Glutamatergic neuron (in vitro differentiated cells): ENCODE results near the gene THAP3. TPM values are rescaled to one million over a fixed set of nuclear protein-coding genes. Genes with fewer than 3 reads are reported as not detected.

ENCODE experiments used
- DNase-seq: peaks from one replicate; pipeline ENCODE4 v3.0.0; 2022
- H3K27ac Mint-ChIP-seq: one replicate; pipeline ENCODE4 v1.8.0; 2020; ENCODE audit warnings: mild to moderate bottlenecking, mixed read lengths, inconsistent platforms; ENCODE audit not compliant: unreplicated experiment
- H3K27me3 Mint-ChIP-seq: one replicate; pipeline ENCODE4 v1.8.0; 2020; ENCODE audit warnings: mild to moderate bottlenecking, moderate library complexity, mixed read lengths, inconsistent platforms; ENCODE audit not compliant: unreplicated experiment
- H3K36me3 Mint-ChIP-seq: one replicate; pipeline ENCODE4 v1.8.0; 2020; ENCODE audit warnings: mild to moderate bottlenecking, mixed read lengths, inconsistent platforms; ENCODE audit not compliant: unreplicated experiment
- H3K4me1 Mint-ChIP-seq: one replicate; pipeline ENCODE4 v1.8.0; 2020; ENCODE audit warnings: mild to moderate bottlenecking, low read depth, mixed read lengths, inconsistent platforms; ENCODE audit not compliant: unreplicated experiment
- H3K4me3 Mint-ChIP-seq: one replicate; pipeline ENCODE4 v1.8.0; 2020; ENCODE audit warnings: mild to moderate bottlenecking, mixed read lengths, inconsistent platforms; ENCODE audit not compliant: unreplicated experiment
- H3K9me3 Mint-ChIP-seq: one replicate; pipeline ENCODE4 v1.8.0; 2020; ENCODE audit warnings: mild to moderate bottlenecking, moderate library complexity, mixed read lengths, inconsistent platforms; ENCODE audit not compliant: unreplicated experiment
- CTCF ChIP-seq: fragments of 200-600 bp; sonication (generic); IDR thresholded peaks from one replicate; pipeline ENCODE4 v1.5.0; 2021; ENCODE audit not compliant: partially characterized antibody, unreplicated experiment
- total RNA-seq: library from RNA; stranded (reverse); fragmentation: NEBNext Ultra II Directional; extraction: Animal tissue kit (Norgen Biotek cat#: 25700); gene quantifications from one replicate; pipeline ENCODE4 v1.2.1, GENCODE V29; 2021; ENCODE audit not compliant: unreplicated experiment

THAP3 gene
- total RNA-seq, 1 donor from 2014 or later = 30.2 TPM

GRCh38 chr1:6594977-6595740 is 29.5 kb upstream of the THAP3 start:
- DNase-seq = no peak
- no peak overlapping the region for H3K4me3 Mint-ChIP-seq
- H3K27ac Mint-ChIP-seq = no peak overlapping the region
- H3K4me1 Mint-ChIP-seq = peaks cover 7% of the 10 kb centered on the region
- peaks cover 4% of the 10 kb centered on the region for H3K9me3 Mint-ChIP-seq
- no peak for TF ChIP-seq CTCF
- H3K36me3 Mint-ChIP-seq = no peaks in the 10 kb centered on the region
- peaks cover 4% of the 10 kb centered on the region for H3K27me3 Mint-ChIP-seq

DNA sequence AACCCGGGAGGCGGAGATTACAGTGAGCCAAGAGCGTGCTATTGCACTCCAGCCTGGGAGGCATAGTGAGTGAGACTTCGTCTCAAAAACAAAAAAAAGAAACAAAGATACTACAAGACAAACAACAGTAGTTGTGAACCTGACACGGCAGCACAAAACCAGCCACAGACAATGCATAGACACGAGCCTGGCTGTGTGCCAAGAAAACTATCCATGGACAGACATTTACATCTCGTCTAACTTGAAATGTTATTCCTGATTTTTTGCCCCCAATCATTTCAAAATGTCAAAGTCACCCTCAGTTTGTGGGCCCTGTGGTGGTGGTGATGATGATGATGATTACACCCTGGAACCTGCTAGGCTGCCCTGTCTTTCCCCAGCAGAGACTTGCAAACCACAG is 28.3 kb upstream of the THAP3 start:
- H3K4me1 Mint-ChIP-seq = peaks cover 15% of the 10 kb centered on the region
- no peaks in the 10 kb centered on the region for H3K36me3 Mint-ChIP-seq
- peaks cover 10% of the 10 kb centered on the region for H3K9me3 Mint-ChIP-seq
- peaks cover 5% of the 10 kb centered on the region for H3K27me3 Mint-ChIP-seq
- DNase-seq = no peak
- H3K27ac Mint-ChIP-seq = no peak overlapping the region
- no peak for TF ChIP-seq CTCF
- no peak overlapping the region for H3K4me3 Mint-ChIP-seq

DNA sequence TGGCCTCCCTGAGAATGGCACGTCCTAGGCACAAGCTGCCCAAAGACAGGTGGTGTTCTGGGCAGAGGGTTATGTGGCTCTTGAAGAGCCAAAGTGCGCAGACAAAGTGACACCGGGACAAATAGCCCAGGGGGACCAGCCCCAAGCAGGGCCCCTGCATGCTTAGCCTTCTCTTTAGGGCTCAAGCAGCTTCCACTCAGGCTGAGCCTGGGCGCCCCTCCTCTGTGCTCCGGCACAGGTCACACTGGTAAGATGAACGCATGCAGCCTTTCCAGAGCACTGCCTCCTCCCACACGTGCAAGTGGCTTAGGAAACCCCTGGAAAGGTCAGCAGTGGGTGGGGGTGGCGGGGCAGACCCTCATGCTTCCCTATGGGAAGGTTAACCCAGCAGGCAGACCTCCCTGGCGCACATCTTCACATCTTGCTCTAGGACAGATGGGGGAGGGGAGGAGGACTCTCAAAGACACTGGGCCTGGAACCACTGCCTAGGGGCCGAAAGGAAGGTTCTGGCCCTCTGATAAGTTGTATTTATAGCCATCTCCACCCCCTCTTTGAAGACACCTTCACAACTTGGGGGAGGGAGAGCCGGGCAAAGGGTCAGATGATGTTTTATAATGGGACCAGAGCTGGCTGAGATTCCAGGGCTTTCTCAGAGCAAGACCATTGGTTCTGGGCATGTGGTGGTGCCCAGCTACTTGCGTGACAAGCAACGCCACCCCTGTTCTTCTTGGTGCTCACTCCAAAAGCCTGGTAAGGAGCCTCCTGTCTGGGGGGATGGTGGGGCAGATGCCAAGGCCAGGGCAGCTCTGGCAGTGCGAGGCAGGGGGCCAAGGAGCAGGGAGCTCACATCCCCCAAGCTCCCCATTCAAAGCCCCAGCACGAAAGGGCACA is 27.5 kb upstream of the THAP3 start:
- no peaks in the 10 kb centered on the region for H3K36me3 Mint-ChIP-seq
- H3K27me3 Mint-ChIP-seq = peaks cover 5% of the 10 kb centered on the region
- DNase-seq = no peak
- H3K9me3 Mint-ChIP-seq = peaks cover 10% of the 10 kb centered on the region
- peaks cover 13% of the 10 kb centered on the region for H3K4me1 Mint-ChIP-seq
- no peak for TF ChIP-seq CTCF
- no peak overlapping the region for H3K4me3 Mint-ChIP-seq
- no peak overlapping the region for H3K27ac Mint-ChIP-seq

GRCh38 chr1:6597777-6598131 is 26.9 kb upstream of the THAP3 start:
- no peak for TF ChIP-seq CTCF
- Mint-ChIP-seq H3K4me1 (peaks cover 13% of the 10 kb centered on the region), H3K27me3 (peaks cover 8% of the 10 kb centered on the region), H3K36me3 (no peaks in the 10 kb centered on the region), H3K27ac (no peak overlapping the region), H3K4me3 (no peak overlapping the region), H3K9me3 (peaks cover 10% of the 10 kb centered on the region)
- DNase-seq = no peak
